K562 (cell line): ENCODE measurements around the gene PDE8A. TPM values are rescaled to one million over a fixed set of nuclear protein-coding genes. Genes with fewer than 3 reads are reported as not detected.

Experiments used
- BHLHE40 ChIP-seq: IDR thresholded peaks from 2 replicates; pipeline ENCODE4 v1.6.1; 2011; ENCODE audit warnings: low read length, improper control_type of control experiment
- CHD2 ChIP-seq: IDR thresholded peaks from 2 replicates; pipeline ENCODE4 v1.6.1; 2011; ENCODE audit warnings: low read depth, low read length
- DACH1 ChIP-seq: fragments of 450-650 bp; IDR thresholded peaks from 2 replicates; pipeline ENCODE4 v1.6.1; 2018; ENCODE audit not compliant: partially characterized antibody
- EP400 ChIP-seq: fragments of 450-650 bp; IDR thresholded peaks from 2 replicates; pipeline ENCODE4 v1.6.1; 2017; ENCODE audit warnings: antibody characterized with exemption, mild to moderate bottlenecking, moderate library complexity
- HCFC1 ChIP-seq: IDR thresholded peaks from 2 replicates; pipeline ENCODE4 v1.6.1; 2012; ENCODE audit warnings: low read depth, low read length, improper control_type of control experiment
- JUND ChIP-seq, 2 experiments: IDR thresholded peaks; 2 replicates in 1 of 2; 3 replicates in 1 of 2; pipeline ENCODE4 v1.6.1; 2011; ENCODE audit warnings: borderline replicate concordance in 2 of 2, low read depth in 2 of 2, low read length in 2 of 2, improper control_type of control experiment in 1 of 2, missing biosample characterization in 1 of 2, missing genetic modification characterization in 1 of 2, missing genetic modification reagents in 1 of 2
- MGA ChIP-seq: fragments of 450-650 bp; IDR thresholded peaks from 2 replicates; pipeline ENCODE4 v1.6.1; 2016; ENCODE audit warnings: mild to moderate bottlenecking, moderate library complexity
- MTA3 ChIP-seq: fragments of 450-650 bp; formaldehyde crosslinking; IDR thresholded peaks from 2 replicates; pipeline ENCODE4 v1.6.1; 2017; ENCODE audit warnings: mild to moderate bottlenecking, borderline replicate concordance
- RBFOX2 ChIP-seq: fragments of 200-400 bp; formaldehyde crosslinking; IDR thresholded peaks from 2 replicates; pipeline ENCODE4 v1.6.1; 2017; ENCODE audit warnings: low read depth, mild to moderate bottlenecking, low read length, moderate library complexity
- TFAP4 ChIP-seq: sonication (generic); formaldehyde crosslinking; IDR thresholded peaks from 2 replicates; pipeline ENCODE4 v1.8.0; 2022; ENCODE audit warnings: missing genetic modification reagents, mild to moderate bottlenecking, moderate library complexity, borderline replicate concordance
- VEZF1 ChIP-seq: fragments of 200-800 bp; sonication (Bioruptor generic); IDR thresholded peaks from 2 replicates; pipeline ENCODE4 v1.6.1; 2017; ENCODE audit warnings: missing genetic modification characterization, missing compliant biosample characterization
- polyA plus RNA-seq, 8 experiments: library from polyadenylated mRNA; depleted of rRNA in 4 of 8; stranded (reverse) in 5 of 8; unstranded in 3 of 8; fragments of >200 nt; fragmentation: Nextera tagmentation in 2 of 8; fragmentation: Illumina TruSeq in 1 of 8; extraction: Ambion mirVana in 2 of 8; extraction: Trizol in 1 of 8; gene quantifications; 2 replicates each; pipeline versions ENCODE4 v1.2.1 to v1.2.3, GENCODE V29; 2011 to 2014; ENCODE audit warnings: inconsistent platforms in 1 of 8, missing spikeins in 1 of 8
- total RNA-seq, 7 experiments: library from RNA; depleted of rRNA in 6 of 7; stranded (reverse); fragments of >200 nt in 6 of 7; fragmentation: Illumina TruSeq in 2 of 7; extraction: Trizol in 2 of 7; gene quantifications; 2 replicates each; pipeline versions ENCODE4 v1.2.1 to v1.2.3, GENCODE V29; 2011 to 2021; ENCODE audit warnings: low replicate concordance in 1 of 7

PDE8A gene
- total and polyA plus RNA-seq, 9 of the 15 experiments (the other 6 are each of a cell fraction or from before 2014, with no cell fraction given), result 5.9 to 40.3 (median 19.8) TPM

- TF ChIP-seq MGA, result peak; percentile 60
- TF ChIP-seq TFAP4 (CRISPR knock-in tag), result peak; percentile 98
- TF ChIP-seq HCFC1, result peak; percentile 34; the same call in 1 of the 2 replicates
- peak; percentile 96 for TF ChIP-seq DACH1
- TF ChIP-seq VEZF1 (CRISPR knock-in tag), result no peak; the same call in 1 of the 2 replicates
- 0 out of 2 replicates have a peak, but pooled peaks have one; percentile 5 for TF ChIP-seq CHD2
- peak; percentile 69 for TF ChIP-seq EP400
- TF ChIP-seq RBFOX2, result peak; percentile 70
- peak; percentile 76 for TF ChIP-seq BHLHE40
- TF ChIP-seq JUND (IDR thresholded peaks at IDR 0.05; ENCODE audit: borderline replicate concordance, low read depth, low read length), result peak; percentile 37
- no peak; the same call in 2 of the 3 replicates for TF ChIP-seq JUND (tag; IDR thresholded peaks at IDR 0.05; ENCODE audit: borderline replicate concordance, low read depth, low read length)
- TF ChIP-seq MTA3, result peak; percentile 38; the same call in 1 of the 2 replicates
These were observed 1.2 kb upstream of the PDE8A start (continued) for GRCh38 chr15:84980196-84981053.
